ENCODE data around the gene GPR31.
"Not testable (repeated sequence)": the region's sequence is repeated elsewhere in the genome, so short reads cannot be mapped to it uniquely, and the experiment has no call there.

Gene GPR31

GRCh38 chr6:167157863-167158262 lies at the start of gene GPR31:
GPR31 (minus strand) TSS chr6:167157980; CDS start chr6:167157831, 149 bp downstream.
- no peak for DNase-seq (ENCODE audit: low read depth)

GRCh38 chr6:167207527-167207926 lies 49.7 kb upstream of the GPR31 start:
- no peak for DNase-seq (ENCODE audit: low read depth)

- not testable (repeated sequence) for DNase-seq (ENCODE audit: low read depth)
These were observed 47.5 kb upstream of the GPR31 start for GRCh38 chr6:167205316-167205715.

- not testable (repeated sequence) for DNase-seq (ENCODE audit: low read depth)
These were observed 46.2 kb upstream of the GPR31 start for GRCh38 chr6:167204059-167204348.

GRCh38 chr6:167203261-167204058 lies 45.7 kb upstream of the GPR31 start:
- not testable (repeated sequence) for DNase-seq (ENCODE audit: low read depth)

GRCh38 chr6:167202613-167203012 lies 44.8 kb upstream of the GPR31 start:
- not testable (repeated sequence) for DNase-seq (ENCODE audit: low read depth)

GRCh38 chr6:167200806-167201205 lies 43.0 kb upstream of the GPR31 start:
- no peak for DNase-seq (ENCODE audit: low read depth)

GRCh38 chr6:167195941-167196610 lies 38.3 kb upstream of the GPR31 start:
- not testable (repeated sequence) for DNase-seq (ENCODE audit: low read depth)

- not testable (repeated sequence) for DNase-seq (ENCODE audit: low read depth)
These were observed 35.8 kb upstream of the GPR31 start for GRCh38 chr6:167193515-167194125.

GRCh38 chr6:167191043-167191583 lies 33.3 kb upstream of the GPR31 start:
- not testable (repeated sequence) for DNase-seq (ENCODE audit: low read depth)

GRCh38 chr6:167187275-167187674 lies 29.5 kb upstream of the GPR31 start:
- not testable (repeated sequence) for DNase-seq (ENCODE audit: low read depth)

GRCh38 chr6:167185101-167185500 lies 27.3 kb upstream of the GPR31 start:
- not testable (repeated sequence) for DNase-seq (ENCODE audit: low read depth)

GRCh38 chr6:167182913-167183314 lies 25.1 kb upstream of the GPR31 start:
- not testable (repeated sequence) for DNase-seq (ENCODE audit: low read depth)

GRCh38 chr6:167181351-167181750 lies 23.6 kb upstream of the GPR31 start:
- not testable (repeated sequence) for DNase-seq (ENCODE audit: low read depth)

GRCh38 chr6:167180086-167180485 lies 22.3 kb upstream of the GPR31 start:
- DNase-seq (ENCODE audit: low read depth): not testable (repeated sequence)

- DNase-seq (ENCODE audit: low read depth): not testable (repeated sequence)
These were observed 21.3 kb upstream of the GPR31 start for GRCh38 chr6:167178896-167179655.

- DNase-seq (ENCODE audit: low read depth): not testable (repeated sequence)
These were observed 19.5 kb upstream of the GPR31 start for GRCh38 chr6:167177271-167177670.

GRCh38 chr6:167172011-167172410 lies 14.2 kb upstream of the GPR31 start:
- not testable (repeated sequence) for DNase-seq (ENCODE audit: low read depth)

- DNase-seq (ENCODE audit: low read depth): not testable (repeated sequence)
These were observed 13.5 kb upstream of the GPR31 start for GRCh38 chr6:167171300-167171699.

- not testable (repeated sequence) for DNase-seq (ENCODE audit: low read depth)
These were observed 12.1 kb upstream of the GPR31 start for GRCh38 chr6:167169867-167170266.

- DNase-seq (ENCODE audit: low read depth): not testable (repeated sequence)
These were observed 10.5 kb upstream of the GPR31 start for GRCh38 chr6:167168296-167168695.

- not testable (repeated sequence) for DNase-seq (ENCODE audit: low read depth)
These were observed 9.9 kb upstream of the GPR31 start for GRCh38 chr6:167167699-167168098.

Data from stimulated activated CD8-positive, alpha-beta memory T cell treated with anti-CD3 and anti-CD28 coated beads, Interleukin-12 subunit alpha, Interleukin-12 subunit beta, amount 100 ng/mL, for 4 hours (primary cell).